A172 (cell line): ENCODE data around the gene CXCL11. TPM values are rescaled to one million over a fixed set of nuclear protein-coding genes. Genes with fewer than 3 reads are reported as not detected.
A peak's percentile ranks its signal among the peaks of the same experiment; 100 is the strongest.
"Not testable (repeated sequence)": the region's sequence is repeated elsewhere in the genome, so short reads cannot be mapped to it uniquely, and the experiment has no call there.

Experiments
- DNase-seq: peaks from one replicate; pipeline ENCODE4 v3.0.0-alpha.2; 2015; ENCODE audit warnings: low spot score
- total RNA-seq: library from RNA; depleted of rRNA; stranded (reverse); fragments of >200 nt; shearing (Covaris generic); gene quantifications from 2 replicates; pipeline ENCODE4 v1.2.3, GENCODE V29; 2014

Gene CXCL11
- total RNA-seq, 1 experiment from 2014 or later: not detected

DNA sequence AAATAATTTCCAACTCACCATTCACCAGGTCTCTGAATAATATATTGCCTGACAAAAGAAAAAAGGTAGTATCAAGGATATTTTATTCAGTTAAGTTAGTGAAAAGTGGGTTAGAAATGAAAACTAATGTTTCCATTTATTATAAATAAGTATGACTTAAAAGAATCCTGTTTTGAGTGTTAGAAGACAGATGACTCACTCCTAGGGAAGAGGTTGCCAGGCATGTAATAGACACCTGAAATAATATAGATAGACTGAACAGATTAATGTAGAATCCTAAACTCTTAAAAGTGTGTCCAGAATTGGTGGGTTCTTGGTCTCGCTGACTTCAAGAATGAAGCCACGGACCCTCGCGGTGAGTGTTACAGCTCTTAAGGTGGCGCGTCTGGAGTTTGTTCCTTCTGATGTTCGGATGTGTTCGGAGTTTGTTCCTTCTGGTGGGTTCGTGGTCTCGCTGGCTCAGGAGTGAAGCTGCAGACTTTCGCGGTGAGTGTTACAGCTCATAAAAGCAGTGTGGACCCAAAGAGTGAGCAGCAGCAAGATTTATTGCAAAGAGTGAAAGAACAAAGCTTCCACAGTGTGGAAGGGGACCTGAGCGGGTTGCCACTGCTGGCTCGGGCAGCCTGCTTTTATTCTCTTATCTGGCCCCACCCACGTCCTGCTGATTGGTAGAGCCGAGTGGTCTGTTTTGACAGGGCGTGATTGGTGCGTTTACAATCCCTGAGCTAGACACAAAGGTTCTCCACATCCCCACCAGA, 6.5 kb upstream of the CXCL11 start:
- DNase-seq: not testable (repeated sequence)

DNA sequence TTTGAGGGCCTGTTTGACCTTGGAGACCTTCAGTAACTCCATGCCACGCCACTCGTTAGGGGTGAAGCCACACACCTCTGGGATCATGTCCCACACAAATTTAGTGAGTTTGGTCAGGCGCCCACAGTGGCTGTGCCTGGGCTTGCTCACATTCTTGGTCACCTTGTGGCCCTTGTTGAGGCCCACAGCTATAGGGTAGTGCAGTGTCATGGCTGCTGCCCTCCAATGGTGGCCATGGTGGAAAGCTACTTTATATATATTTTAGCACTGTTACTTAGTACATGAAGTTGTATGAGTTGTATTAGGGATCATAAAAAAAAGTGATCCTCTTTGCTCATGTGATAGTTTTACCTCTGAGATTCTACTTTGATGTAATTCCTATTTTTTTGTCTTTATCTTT, 985 bp upstream of the CXCL11 start:
- DNase-seq: no peak

DNA sequence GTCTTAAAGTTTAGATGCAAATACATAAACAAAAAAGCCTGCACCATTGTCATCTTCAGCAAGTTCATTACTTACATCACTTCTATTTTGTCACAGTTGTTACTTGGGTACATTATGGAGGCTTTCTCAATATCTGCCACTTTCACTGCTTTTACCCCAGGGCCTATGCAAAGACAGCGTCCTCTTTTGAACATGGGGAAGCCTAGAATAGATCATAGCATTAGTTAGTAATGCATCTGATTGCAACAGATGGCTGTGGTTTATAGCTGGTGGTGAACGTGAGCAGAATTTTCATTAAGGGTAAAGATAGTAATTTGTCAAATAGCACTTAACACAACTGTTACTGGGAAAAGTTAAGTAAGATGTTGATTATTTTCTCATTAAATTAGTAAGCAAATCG, 729 bp downstream of the CXCL11 start:
- DNase-seq: no peak

DNA sequence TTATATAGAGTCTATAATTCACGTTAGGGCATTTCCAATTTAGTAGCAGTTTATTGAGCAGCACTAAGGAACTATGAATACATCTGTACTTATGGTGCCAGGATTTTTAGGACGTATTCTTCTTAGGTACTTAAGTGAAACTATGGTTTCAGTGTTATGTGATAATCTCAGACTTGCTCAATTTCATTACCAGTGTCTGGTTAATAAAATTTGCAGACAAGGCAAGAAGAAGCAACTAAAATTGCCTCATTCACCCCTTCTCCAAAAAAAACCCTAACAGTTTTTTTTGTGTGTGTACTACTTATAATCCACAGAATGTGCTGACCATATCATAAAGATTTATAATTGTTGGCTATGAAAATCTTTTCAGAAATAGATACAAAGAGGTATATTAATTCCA, 6.6 kb downstream of the CXCL11 start:
- no peak for DNase-seq

DNA sequence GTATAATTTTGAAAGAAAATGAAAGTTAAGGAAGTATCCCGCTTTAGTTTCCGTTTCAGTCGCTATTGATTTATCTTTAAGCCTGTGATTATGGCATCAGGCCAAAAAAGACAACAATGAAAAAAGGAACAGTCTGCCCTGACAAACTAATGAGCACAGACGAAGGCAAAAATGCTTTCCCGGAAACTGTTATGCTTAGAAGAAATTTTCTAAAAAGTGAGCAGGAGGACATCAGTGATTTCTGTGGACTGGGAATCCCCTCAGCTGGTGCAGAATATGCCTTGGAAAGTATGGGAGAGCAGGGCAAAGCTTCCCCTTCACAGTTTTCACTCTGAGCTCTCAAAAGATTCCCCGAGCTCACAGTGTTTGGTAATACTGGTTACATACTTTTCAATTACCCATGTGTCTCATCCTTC, 7.5 kb downstream of the CXCL11 start:
- DNase-seq: no peak

DNA sequence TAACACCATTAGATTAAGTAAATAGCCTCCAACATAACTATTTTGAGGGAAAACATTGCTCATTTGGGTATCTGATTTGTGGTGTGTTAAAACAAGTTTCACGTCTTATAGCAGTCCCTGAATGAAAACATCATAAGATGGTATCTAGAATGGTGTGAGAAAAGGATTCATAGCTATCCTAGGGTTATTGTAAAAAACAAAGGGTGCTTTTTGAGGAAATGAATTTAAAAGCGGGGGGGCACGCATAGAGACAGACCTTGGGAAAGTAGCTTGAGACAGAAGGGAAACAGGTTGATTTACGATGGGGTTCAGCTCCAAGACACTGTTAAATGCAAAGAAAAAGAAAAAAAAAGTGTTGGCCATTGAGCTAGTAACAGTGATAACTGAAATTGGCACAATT, 11.8 kb downstream of the CXCL11 start:
- DNase-seq: no peak

DNA sequence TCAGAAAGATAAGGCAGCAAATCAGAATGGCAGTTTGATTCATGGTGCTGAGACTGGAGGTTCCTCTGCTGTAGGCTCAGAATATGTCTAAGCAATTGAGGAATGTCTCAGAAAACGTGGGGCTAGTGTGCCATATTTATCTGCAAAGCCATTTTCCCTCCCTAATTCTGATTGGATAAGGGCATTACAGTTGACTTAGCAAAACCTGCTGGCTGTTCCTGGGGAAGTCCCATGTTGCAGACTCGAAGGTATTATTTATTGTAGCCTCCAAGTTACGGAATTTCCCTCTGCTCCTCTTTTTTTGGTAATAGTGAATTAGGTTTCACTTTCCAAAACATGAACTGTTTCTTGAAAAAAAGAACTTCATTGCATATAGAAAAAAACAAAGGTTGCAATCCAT, 12.5 kb downstream of the CXCL11 start, which contains the start of gene CXCL10:
Gene CXCL10, minus strand, starts transcription at position 109 of the 400 bp plus-strand sequence. Its CDS starts 66 bp downstream, at position 43.
- peak; percentile 7 for DNase-seq

DNA sequence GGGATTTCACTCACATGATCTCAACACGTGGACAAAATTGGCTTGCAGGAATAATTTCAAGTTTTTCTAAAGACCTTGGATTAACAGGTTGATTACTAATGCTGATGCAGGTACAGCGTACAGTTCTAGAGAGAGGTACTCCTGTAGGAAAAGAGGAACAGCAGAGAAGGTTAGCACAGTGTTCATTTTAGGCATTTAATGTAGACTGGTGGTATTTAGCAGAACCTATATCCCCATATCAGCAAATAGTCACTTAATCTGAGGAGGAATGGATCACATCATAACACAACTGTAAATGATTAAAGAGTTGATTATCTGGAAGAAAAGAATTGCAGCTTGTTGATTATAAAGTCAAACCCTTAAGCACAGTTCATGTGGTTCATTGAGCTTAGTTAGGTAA, 13.2 kb downstream of the CXCL11 start:
- no peak for DNase-seq

DNA sequence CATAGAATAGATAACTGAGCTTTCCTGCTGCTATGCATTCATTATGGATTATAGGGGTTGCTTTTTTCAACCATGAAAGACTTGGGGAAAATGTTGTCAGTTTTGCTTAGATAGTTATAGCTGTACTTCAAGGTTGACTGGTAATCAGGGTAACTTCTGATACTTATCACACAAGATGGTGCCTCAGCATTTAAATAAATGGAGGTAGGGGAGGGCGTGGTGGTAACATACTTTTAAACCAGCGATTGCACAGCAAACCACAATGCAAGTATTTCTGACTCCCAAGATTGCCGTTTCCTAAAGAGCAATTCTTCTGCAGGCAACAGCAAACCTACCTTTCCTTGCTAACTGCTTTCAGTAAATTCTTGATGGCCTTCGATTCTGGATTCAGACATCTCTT, 13.8 kb downstream of the CXCL11 start:
- no peak for DNase-seq

DNA sequence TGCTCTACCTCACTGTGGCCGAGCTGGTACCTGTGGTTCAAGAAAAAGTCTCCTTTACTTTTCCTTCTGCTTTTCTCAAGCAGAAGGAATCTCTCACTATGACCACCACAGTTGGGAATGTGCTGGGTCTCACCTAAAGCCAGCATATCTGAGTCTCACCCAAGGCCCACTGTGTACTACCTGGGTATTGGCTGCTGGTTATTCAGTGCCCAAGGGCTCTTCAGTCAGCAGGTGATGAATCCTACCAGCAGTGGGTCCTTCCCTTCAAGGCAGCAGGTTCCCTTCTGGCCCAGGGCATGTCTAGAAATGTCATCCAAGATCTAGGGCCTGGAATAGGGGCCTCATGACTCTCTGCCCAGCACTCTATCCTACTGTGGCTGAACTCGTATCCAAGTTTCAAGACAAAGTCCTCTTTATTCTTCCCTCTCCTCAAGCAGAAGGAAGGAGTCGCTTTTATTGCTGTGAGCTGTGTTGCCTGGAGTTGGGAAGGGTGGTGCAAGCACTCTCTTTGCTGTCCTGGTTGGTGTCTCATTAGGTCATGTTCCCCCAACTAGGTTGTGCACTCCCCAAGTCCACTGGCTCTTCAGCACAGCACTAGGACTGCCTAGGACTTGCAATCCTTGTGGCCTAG, 18.7 kb downstream of the CXCL11 start:
- DNase-seq: no peak

DNA sequence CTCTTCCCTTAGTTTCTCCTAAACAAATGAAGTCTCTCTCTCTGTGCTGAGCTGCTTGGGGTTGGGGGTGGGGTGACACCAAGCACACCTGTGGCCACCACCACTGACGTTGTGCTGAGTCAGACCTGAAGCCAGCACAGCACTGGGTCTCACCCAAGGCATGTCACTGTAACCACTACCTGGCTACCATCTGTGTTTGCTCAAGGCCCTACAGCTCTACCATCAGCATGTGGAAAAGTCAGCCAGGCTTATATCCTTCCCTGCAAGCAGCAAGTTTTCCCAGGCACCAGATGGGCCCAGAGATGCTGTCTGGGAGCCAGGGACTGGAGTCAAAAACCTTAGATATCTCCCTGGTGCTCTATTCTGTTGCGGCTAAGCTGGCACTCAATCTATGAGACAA, 19.5 kb downstream of the CXCL11 start:
- DNase-seq: no peak

DNA sequence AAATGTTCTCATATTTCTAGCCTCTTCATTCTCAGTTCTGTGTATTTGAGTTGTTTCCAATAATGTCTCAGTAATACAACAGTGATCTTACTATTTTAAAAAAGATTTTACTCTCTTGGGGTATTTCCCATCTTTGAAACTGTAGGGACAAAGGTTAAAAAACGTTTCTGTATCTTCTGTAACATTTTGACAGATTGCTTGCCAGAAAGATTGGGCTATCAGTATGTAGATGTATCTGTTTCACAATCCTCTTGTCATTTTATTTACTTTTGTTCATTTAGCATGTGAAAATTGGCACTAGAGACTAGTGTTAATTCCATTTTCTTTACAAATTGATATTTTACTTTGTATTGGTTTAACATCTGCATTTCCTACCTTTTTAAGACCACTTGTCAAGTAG, 22.3 kb downstream of the CXCL11 start:
- no peak for DNase-seq

DNA sequence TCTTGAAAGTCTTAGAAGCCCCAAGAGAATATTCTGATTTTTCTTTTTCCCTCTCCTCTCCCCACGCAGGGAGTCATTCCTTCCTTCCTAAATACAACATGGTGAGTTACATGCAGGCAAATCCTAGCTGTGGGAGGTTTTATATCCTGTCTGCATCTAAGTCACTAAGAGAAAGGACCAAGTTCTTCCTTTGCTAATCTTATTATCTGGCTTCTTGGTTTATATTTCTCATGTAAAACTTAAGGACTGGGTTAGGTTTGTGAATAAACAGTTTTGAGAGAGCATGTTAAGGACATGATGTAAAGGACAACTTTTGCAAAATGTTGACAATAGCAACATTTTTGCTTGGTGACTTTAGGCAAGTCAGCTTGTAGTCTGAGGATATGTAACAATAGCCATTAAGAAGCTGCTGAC, 23.5 kb downstream of the CXCL11 start:
- no peak for DNase-seq

DNA sequence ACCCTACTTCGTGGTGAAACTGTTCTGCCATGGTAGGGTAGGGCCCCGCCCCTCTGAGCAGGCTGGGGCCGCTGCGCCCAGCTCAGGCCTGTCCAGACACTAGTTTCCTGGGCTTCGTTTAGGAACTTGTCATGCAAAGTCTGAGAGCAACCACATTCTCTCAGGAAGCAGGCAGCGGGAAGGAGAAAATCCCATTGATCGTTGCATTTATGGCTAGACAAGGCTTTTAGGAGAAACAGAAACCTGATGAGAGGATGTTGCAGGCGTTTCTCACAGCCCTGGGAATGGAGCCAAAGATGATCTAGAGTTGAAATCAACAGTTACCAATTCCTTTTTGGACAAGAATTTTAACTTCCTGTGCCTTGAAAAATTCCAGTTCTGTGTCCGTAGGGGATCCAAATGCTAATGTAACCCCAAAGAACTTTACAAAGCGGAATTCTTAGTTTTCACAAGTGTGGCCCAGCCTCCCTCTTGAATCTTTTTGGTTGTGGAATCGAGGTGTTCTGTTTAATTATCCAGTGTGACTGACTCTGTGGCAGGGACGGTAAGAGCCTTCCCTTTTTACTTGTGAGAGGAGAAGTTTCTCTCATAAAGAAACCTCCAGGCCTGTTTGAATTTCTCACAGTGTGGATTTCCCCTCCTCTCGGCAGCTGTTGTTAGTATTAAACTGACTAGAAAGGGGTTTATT, 24.0 kb downstream of the CXCL11 start:
- DNase-seq: no peak

DNA sequence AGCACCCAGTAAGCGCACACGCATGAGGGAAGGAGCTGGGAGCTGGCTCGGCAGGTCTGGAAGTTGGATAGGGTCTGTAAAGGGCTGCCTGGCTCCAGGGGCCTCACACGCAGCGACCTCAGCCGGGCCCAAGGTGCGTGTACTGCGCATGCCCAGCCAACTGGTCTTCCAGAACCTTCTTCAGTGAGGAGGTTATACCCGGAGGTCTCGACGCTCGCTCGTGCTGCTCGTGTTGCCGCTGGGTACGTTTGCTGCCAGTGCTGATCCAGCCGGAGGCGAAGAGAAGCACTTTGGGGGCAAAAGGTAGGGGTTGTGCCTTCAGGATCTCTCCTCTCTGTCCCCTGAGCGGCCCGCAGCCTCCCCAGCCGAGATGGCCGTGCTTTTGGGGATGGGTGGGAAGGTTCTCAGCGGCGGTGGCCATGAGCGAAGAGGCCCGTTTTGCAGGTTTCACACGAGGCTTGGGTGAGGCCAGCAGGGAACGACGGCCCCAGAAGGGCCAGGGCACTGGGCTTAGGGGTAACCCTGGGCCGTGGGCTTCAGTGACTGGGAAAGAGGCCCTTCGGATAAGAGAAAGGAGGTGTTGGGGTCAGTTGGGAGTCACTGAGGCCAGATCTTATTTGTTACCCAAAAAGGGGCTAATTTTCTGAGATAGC, 24.7 kb downstream of the CXCL11 start:
- no peak for DNase-seq

DNA sequence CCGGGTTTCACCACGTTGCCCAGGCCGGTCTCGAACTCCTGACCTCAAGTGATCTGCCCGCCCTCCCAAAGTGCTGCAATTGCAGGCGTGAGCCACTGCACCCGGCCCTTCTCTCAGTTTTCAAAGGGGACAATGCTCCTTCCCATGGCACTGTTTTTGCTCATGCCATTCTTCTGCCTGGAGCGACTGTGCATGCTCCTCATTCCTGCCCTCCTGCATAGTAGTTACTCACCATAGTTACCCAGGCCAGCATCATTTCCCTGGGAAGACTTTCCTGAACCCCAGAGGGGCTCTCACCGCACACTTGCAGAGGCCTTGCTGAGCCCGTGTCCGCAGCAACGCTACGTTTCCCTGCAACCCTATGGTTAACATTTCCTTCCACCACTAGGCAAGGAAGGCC, 25.3 kb downstream of the CXCL11 start:
- no peak for DNase-seq

DNA sequence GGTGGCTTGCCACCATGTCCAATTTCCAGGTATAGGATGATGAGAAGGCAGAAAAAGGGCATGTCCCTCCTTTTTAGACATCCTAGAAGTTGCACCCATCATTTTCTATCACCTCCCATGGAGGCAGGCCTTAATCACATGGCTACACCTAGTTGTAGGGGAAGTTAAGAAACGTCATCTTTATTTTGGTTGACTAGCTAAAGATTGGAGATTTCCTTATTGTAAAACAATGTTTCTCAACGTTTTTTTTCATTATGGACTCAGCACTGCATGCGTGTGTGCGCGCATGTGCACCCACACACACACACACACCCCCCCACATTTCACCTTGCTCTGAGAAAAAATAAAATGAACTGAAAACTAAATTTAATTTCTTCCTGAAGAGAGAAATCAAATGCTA, 26.6 kb downstream of the CXCL11 start:
- DNase-seq: no peak

DNA sequence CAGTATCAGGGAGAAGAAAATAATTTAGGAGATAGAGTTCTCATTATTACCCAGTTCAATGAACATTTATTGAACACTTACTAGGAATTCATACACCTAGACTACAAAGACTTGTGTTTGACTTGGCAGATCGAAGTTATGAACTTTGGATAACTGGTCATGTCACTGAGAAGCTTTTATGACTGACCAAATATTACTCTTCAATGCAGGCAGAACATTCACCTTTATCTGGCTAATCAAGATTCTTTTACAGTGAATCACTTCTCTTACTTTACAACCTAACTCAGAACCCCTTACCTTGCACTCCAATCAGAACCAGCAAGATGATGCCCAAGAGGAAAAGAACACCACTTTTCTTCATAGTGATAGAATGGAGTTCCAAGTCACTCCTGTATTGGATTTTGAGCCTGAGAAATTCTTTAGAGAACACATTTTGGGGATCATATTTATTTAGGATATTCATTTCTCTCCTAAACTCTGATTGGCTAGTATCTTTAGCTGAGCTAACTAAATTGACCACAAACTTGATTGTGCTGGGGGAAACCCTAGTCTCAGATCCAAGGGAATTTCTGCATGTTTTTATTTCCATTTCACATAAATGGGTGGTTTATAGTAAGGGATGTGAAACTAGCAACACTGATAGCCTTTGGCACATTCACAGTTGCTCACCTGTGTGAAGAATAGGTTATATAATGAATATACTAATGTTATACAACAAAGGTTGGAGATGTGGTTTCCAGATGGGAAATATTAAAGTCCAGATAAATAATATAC, 28.6 kb downstream of the CXCL11 start, which contains the start of gene CXCL9:
Gene CXCL9, minus strand, starts transcription at position 421 of the 774 bp plus-strand sequence. Its CDS starts 60 bp downstream, at position 361.
- DNase-seq: no peak

DNA sequence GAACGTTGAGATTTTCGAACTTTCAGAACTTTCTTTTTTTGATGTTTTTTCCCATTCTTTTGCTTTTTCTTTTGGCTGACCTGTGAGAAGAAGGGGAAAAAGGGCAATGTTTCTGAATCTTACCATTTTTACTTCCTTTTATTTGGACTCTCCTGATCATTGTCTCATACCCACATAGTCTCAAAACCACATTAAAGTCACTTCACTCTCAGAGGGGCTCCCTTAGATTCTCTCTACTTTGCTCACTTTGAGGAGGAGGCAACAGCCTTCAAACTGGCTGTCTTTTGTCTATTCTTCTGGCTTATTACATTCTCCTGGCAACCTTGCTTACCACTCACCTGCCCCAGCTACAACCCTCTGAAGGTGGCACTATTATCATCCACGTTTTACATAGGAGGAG, 32.2 kb downstream of the CXCL11 start:
- no peak for DNase-seq

DNA sequence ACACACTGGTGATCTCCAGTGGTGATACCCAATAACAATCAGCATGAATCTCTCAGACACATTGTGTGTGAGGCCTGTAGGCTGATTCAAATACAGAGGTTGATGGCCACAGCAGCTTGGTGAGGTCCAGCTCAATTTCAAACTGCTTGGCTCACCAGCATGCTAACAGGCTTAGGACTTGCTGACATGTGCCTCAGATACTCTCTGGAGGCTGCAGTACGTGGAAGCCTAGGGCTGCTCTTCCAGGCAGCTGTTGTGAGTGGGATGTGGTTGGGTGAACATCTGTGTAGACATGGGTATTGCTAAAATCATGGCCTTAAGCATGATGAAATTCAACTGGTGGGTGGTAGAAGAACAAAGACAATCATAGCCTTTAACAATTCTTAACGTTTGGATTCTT, 32.8 kb downstream of the CXCL11 start:
- DNase-seq: no peak

DNA sequence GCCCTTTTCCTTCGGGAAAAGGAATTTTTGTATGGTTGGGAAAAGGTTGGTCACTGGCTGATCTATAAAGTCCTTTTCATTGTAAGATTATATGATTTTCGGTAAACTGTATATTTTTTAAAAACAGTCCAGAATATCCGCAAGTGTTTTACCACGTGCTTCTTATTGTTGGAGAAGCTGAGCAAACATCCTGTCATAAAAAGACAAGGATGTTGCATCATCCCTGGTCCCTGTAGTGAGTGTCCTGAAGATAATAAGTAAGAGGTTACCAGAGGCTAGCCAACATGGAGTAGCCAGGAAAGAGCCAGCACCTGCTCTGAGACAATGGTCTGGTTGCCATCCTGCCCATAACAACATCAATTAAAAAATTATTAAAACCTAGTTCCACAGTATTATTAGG, 33.7 kb downstream of the CXCL11 start:
- peak; percentile 18 for DNase-seq
